ENCODE results near the gene ZFP69.

ZFP69 gene

GRCh38 chr1:40508375-40509341 lies 31.6 kb downstream of the ZFP69 start, which contains the start of gene EXO5:
EXO5 (plus strand) TSS chr1:40508767; CDS start chr1:40514545, 5,778 bp downstream.
- DNase-seq: peak; percentile 92

- DNase-seq: no peak
These were observed 42.4 kb downstream of the ZFP69 start for GRCh38 chr1:40519517-40519916.

GRCh38 chr1:40530735-40531380 lies 53.8 kb downstream of the ZFP69 start:
- no peak for DNase-seq

- peak; percentile 87 for DNase-seq
These were observed 54.4 kb downstream of the ZFP69 start, which contains the start of gene ZNF684 for GRCh38 chr1:40531381-40532061. ZNF684 (plus strand) TSS chr1:40531637; CDS start chr1:40533167, 1,530 bp downstream.

- DNase-seq: no peak
These were observed 54.9 kb downstream of the ZFP69 start for GRCh38 chr1:40532062-40532389.

- DNase-seq: peak; percentile 52
These were observed 55.8 kb downstream of the ZFP69 start for GRCh38 chr1:40532844-40533424.

- no peak for DNase-seq
These were observed 57.5 kb downstream of the ZFP69 start for GRCh38 chr1:40534589-40534988.

GRCh38 chr1:40535732-40536131 lies 58.6 kb downstream of the ZFP69 start:
- no peak for DNase-seq

GRCh38 chr1:40539338-40539737 lies 62.2 kb downstream of the ZFP69 start:
- no peak for DNase-seq

Measured in activated CD4-positive, alpha-beta T cell treated with anti-CD3 and anti-CD28 coated beads for 48 hours (primary cell).